GM19438 (cell line): ENCODE measurements around the gene UFC1.

Experiments
- ATAC-seq: cut with Tn5 transposase; IDR thresholded peaks from one replicate; pipeline ENCODE4 v1.9.1; 2021; ENCODE audit warnings: low read depth; ENCODE audit not compliant: unreplicated experiment

The UFC1 gene

GRCh38 chr1:161166669-161167548, 13.1 kb downstream of the UFC1 start:
- peak; percentile 5 for ATAC-seq

DNA sequence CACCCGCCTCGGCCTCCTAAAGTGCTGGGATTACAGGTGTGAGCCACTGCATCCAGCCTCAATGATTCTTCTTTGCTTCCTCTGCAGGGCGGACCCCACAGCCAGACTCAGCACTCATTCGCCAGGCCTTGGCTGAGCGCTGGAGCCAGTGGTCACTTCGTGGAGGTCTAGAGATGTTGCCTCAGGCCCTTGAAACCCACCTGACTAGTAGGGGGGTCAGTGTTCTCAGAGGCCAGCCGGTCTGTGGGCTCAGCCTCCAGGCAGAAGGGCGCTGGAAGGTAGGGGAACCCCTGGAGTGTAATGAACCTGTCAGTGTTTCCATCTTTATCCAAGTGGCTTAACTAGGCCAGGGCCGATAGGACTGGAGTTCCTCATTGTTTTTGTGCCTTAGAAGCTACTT, 15.1 kb downstream of the UFC1 start:
- no peak for ATAC-seq

GRCh38 chr1:161171191-161171590, 17.4 kb downstream of the UFC1 start:
- ATAC-seq = no peak

DNA sequence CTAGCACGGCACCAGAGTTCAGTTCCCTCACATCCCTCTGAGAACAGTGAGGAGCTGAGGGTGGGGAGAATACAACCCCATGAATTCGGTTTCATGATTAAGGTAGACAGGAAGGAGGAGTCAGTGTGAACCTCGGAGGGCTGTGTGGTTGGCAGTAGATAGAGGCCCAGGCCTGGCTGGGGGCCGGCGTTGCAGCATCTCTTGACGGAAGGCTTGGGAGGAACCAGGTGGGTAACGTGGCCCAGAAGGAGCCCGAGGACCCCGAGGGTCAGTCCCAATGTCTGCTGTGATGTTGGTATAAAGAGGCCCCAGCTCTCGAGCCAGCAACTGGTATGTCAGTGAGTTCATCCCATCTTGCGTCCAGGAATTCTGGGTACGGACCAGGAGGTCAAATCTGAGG, 17.9 kb downstream of the UFC1 start:
- no peak for ATAC-seq

DNA sequence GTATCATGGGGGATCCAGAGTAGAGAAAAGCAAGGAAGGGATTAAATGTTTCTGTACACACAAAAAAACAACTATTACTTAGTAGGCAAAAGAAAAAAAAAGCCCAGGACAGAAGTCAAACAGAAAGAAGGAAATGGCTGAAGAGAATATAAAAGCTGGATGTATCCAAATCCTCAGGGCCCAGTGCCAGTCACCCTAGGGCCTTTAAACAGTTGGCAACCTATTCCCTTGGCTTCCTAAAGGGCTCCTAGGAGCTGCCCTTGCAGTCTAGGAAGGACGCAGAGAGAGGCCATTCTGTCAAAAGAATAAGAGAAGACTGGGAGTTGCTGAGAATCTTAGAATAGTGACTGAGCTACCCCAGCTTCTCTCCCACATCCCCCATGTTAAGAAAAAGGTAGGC, 18.6 kb downstream of the UFC1 start:
- no peak for ATAC-seq

- ATAC-seq = no peak
Measured at GRCh38 chr1:161172776-161173376, 19.1 kb downstream of the UFC1 start.

- ATAC-seq = no peak
Measured at GRCh38 chr1:161173711-161174110, 19.9 kb downstream of the UFC1 start.

- ATAC-seq = no peak
Measured at GRCh38 chr1:161174911-161175310, 21.1 kb downstream of the UFC1 start.

- ATAC-seq = no peak
Measured at GRCh38 chr1:161175771-161176453, 22.1 kb downstream of the UFC1 start.

DNA sequence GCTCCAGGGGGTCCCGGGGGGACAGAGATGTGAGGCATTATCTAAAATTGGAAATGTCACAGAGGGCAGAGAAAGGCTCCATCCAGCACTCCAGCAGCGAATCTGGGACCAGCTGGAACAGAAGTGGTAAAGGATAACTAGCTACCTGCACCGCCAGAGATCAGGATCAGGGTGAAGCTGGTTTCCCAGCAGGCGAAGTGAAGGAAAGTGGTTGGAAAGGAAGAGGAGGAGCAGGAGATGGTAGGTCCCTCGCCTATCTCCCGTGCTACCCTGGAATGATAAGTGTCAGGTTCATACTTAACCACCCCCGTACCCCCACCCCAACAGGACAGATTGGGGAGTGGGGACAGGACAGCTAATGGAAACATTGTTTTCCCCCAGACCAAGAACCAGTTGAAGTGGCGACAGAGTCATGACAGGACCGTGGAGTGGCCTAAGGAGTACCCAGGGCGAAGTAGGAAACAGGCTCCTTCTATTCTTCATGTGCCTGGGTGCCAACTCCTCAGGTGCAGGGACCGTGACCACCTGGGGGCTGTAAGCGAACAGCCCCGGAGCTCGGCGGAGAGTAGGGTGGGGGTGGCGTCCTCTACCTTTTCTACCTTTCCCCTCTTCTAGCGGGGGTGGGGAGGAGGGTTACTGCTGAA, 22.8 kb downstream of the UFC1 start:
- no peak for ATAC-seq

DNA sequence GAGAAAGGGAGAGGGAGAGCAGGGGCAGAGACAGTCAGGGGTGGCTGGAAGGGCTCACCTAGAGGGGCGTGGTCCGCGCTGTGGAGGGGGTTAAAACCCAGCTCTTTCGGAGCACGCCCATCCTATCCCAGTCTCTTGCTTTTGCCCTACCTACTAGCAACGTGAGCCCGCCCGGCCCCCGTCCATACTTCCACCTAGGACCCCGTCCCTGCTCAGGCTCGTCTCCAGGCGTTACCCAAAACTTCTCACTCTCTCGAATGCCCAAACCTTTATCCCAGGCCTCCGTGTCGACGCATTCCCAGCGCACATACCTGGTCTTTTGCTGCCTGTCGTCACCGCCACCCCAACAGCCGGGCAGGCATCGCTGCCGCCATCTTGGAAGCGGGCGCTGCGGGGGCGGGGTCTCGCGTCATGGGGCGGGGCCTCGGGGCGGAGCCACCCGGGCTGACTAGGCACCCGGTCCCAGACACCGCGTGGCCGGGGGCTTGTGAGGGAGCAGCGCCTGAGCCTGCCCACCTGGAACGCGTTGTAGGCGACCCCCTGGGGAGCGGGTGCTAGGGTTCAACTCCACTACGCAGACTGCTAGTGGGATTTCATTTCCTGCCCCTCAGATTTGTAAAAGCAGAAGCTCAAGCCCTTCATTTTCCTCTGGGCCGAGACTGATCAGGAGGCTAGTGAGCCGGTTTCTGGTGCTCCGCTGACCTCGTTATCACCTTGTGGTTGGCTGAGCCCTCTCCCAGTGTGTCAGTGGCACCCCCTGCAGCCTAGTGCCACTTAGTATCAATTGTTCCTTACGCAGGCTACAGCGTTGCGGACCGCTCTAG, 23.5 kb downstream of the UFC1 start, which contains the start of gene B4GALT3:
B4GALT3 (minus strand) TSS at position 396 of the 824 bp plus-strand sequence. CDS start 1,447 bp downstream, outside the sequence.
- peak; percentile 81 for ATAC-seq

DNA sequence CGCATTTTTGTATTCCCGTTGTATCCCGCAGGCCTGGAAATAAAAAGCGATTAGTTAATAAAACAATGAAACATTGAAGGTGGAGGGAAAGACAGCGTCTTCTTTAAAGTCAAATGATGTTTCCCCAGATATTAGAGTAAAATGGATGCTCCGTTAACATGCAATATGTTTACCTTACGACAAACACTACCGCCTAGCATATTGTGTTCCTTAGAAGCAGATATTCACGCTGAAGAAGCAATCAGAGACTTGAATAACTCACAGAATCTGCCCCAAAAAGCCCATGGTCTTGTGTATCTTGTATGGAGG, 24.1 kb downstream of the UFC1 start:
- no peak for ATAC-seq

- no peak for ATAC-seq
Measured at GRCh38 chr1:161179698-161180097, 25.9 kb downstream of the UFC1 start.

GRCh38 chr1:161180639-161181038, 26.9 kb downstream of the UFC1 start:
- ATAC-seq = no peak

DNA sequence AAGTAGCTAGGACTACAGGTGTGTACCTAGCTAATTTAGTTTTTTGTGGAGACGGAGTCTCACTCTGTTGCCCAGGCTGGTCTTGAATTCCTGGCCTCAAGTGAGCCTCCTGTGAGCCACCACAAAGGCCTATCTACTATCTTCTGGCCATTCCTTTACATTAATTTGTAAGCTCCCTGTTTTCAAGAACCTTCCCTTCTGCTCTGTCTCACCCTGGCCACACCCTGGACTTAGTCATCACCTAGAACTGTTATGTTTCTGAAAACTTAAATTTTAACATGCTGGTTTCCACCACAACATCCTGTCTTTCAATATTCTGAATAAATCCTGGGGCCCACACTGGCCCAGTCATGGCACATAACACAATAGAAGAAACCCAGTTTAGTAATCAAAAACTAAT, 28.4 kb downstream of the UFC1 start:
- ATAC-seq = peak; percentile 37

DNA sequence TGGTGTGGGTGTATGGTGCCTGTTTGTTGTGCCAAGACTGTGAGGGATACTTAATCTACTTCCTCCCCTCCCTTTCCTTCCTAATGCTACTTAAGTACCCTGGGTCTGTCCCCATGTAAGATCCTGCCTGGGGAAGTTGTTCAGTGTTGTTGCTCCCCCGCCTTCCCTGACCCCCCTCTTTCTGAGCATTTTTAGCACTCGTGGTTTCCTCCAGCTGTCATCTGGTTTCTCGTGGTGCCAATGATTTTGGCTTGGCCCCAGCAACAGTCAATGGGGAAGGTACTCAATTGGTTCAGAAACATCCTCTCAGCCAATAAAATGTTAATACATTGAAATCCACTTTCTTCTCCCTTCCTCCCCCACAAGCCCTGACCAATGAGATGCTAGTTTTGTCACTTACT, 31.5 kb downstream of the UFC1 start:
- peak; percentile 60 for ATAC-seq

GRCh38 chr1:161185732-161186311, 32.0 kb downstream of the UFC1 start:
- no peak for ATAC-seq

DNA sequence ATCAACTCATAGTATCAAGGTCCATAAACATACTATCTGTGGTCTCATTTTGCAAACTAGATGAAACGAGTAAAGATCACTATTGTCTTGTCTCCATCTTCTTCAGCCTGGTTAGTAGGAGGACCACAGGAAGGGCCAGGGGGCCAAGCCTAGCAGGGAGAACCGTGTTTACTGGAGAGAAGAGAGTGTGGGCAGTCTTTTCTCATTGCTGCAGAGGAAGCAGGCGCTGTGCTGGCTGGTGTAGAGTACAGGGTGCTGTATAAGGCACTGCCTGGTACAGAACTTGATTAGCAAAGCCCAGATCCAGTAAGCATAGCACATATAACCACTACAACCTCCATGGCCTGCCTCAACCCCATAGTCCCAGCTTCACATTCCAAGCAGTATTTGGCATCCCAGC, 33.5 kb downstream of the UFC1 start:
- ATAC-seq = no peak

DNA sequence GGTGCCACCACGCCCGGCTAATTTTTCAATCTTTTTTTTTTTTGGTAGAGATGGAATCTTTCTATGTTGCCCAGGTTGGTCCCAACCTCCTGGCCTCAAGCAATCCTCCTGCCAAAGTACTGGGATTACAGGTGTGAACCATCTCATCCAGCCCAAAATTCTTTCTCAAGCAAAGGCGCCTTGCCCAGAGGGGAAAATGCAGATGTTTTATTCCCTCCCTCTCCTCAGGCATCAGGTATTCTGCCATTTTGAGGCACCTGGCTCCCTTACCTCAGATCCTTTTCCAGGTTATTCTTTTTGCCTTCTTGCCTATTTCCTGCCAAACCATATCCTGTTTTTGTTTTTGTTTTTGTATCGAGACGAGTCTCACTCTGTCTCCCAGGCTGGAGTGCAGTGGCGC, 34.6 kb downstream of the UFC1 start:
- ATAC-seq = no peak

DNA sequence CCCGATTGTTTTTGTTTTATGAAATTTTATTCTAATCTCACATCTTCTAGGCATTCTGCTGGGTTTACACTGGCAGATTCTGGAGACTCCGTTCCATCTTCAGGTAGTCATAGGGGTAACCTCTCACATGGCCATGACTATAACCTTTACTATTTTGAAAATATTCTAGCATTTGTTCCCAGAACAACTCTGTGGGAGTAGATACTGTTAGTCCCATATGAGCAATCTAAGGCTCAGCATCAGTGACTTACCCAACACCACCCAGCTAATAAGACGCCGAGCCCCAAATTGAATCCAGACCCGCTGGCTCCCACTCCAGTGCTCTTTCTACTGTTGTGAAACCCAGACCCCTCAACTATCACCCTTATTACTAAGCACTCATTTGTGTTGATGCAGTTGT, 35.3 kb downstream of the UFC1 start:
- ATAC-seq = no peak
